Transverse colon (tissue), 4 donors: ENCODE measurements around the gene HDGFL2. TPM values are rescaled to one million over a fixed set of nuclear protein-coding genes. Genes with fewer than 3 reads are reported as not detected.

Source experiments
- DNase-seq: peaks from one replicate; pipeline ENCODE4 v3.0.0-alpha.2; 2019
- H3K27ac ChIP-seq, 4 donors: fragments of 200-600 bp; sonication (generic); 2 replicates each; pipeline ENCODE4 v1.5.1; 2016 to 2018; ENCODE audit warnings: inconsistent platforms in 4 of 4
- H3K27me3 ChIP-seq: fragments of 200-600 bp; sonication (generic); 2 replicates; pipeline ENCODE4 v1.5.1; 2017; ENCODE audit warnings: inconsistent platforms
- H3K36me3 ChIP-seq, 4 donors: fragments of 200-600 bp; sonication (generic); 2 replicates each; pipeline ENCODE4 v1.5.1; 2017 to 2019; ENCODE audit warnings: inconsistent platforms in 4 of 4
- H3K4me1 ChIP-seq, 4 donors: fragments of 200-600 bp; sonication (generic); 2 replicates each; pipeline ENCODE4 v1.5.1; 2017 to 2020; ENCODE audit warnings: inconsistent platforms in 4 of 4
- H3K4me3 ChIP-seq, 4 donors: fragments of 200-600 bp; sonication (generic); 1 replicate in 1 of 4; 2 replicates in 3 of 4; pipeline versions ENCODE4 v1.5.1 to v1.6.1; 2017 to 2019; ENCODE audit warnings: inconsistent platforms in 4 of 4
- H3K9me3 ChIP-seq, 2 donors: fragments of 200-600 bp; sonication (generic); 2 replicates each; pipeline ENCODE4 v1.5.1; 2017 to 2019; ENCODE audit warnings: inconsistent platforms in 2 of 2
- EP300 ChIP-seq: sonication (generic); formaldehyde crosslinking; IDR thresholded peaks from one replicate; pipeline ENCODE4 v1.6.1; 2017; ENCODE audit warnings: antibody characterized with exemption, low read depth
- POLR2A ChIP-seq: fragments of 450-650 bp; IDR thresholded peaks from one replicate; pipeline ENCODE4 v1.6.1; 2016; ENCODE audit warnings: antibody characterized with exemption, mild to moderate bottlenecking, moderate library complexity
- POLR2AphosphoS5 ChIP-seq, 3 donors: sonication (generic); formaldehyde crosslinking; IDR thresholded peaks; one replicate each; pipeline ENCODE4 v1.6.1; 2016; ENCODE audit warnings: antibody characterized with exemption in 3 of 3
- WGBS, 2 donors: methylation state at CpG; one replicate each; pipeline ENCODE4 v1.1.5; 2018; ENCODE audit warnings: low coverage in 1 of 2; 5-methylcytosine and 5-hydroxymethylcytosine counted together
- in situ Hi-C, 4 donors: fragments of 200-750 bp; cut with MboI; loops; one replicate each; pipeline versions ENCODE4 v1.15.0 to v1.15.1; 2017; ENCODE audit warnings: low sequenced_read_pairs in 3 of 4, low pct_ligation_motif_present in 1 of 4, low pct_unique_long_range_greater_than_20kb in 1 of 4
- intact Hi-C: fragments of 100-400 bp; cut with DNase I; formaldehyde crosslinking; loops from one replicate; pipeline ENCODE4 v1.15.1; 2023; ENCODE audit warnings: low total_unique reads
- total RNA-seq, 4 donors: library from RNA; depleted of rRNA; stranded (reverse); fragments of >200 nt; gene quantifications; one replicate each; pipeline ENCODE4 v1.1.0, GENCODE V29; 2016
- TF ChIP-seq, protein P1 (sequence below), 5 experiments: fragments of 200-600 bp in 3 of 5; fragments of 450-650 bp in 2 of 5; sonication (generic) in 3 of 5; IDR thresholded peaks; 1 replicate in 2 of 5; 2 replicates in 3 of 5; pipeline ENCODE4 v1.5.1; 2016 to 2017; ENCODE audit warnings: antibody characterized with exemption in 5 of 5, inconsistent platforms in 3 of 5, mild to moderate bottlenecking in 2 of 5, moderate library complexity in 1 of 5

Gene HDGFL2
- total RNA-seq, 4 donors from 2014 or later, result 30.0 to 98.4 (median 38.9) TPM

GRCh38 chr19:4513248-4513647, 41.2 kb downstream of the HDGFL2 start:
- Histone ChIP-seq H3K4me1 (no peaks in the 10 kb centered on the region), H3K27ac (no peak overlapping the region), H3K27me3 (peaks cover 5% of the 10 kb centered on the region), H3K4me3 (no peak overlapping the region), H3K36me3 (no peaks in the 10 kb centered on the region), H3K9me3 (no peaks in the 10 kb centered on the region)
- 97% methylated on average over 14 of the region's 17 CpGs; no CpG with 5 or more reads in 1 of the 2 donors for WGBS, 2 donors
- TF ChIP-seq POLR2AphosphoS5 (IDR thresholded peaks at IDR 0.05) (no peak), EP300 (no peak), POLR2A (no peak)
- TF ChIP-seq, protein P1, sequence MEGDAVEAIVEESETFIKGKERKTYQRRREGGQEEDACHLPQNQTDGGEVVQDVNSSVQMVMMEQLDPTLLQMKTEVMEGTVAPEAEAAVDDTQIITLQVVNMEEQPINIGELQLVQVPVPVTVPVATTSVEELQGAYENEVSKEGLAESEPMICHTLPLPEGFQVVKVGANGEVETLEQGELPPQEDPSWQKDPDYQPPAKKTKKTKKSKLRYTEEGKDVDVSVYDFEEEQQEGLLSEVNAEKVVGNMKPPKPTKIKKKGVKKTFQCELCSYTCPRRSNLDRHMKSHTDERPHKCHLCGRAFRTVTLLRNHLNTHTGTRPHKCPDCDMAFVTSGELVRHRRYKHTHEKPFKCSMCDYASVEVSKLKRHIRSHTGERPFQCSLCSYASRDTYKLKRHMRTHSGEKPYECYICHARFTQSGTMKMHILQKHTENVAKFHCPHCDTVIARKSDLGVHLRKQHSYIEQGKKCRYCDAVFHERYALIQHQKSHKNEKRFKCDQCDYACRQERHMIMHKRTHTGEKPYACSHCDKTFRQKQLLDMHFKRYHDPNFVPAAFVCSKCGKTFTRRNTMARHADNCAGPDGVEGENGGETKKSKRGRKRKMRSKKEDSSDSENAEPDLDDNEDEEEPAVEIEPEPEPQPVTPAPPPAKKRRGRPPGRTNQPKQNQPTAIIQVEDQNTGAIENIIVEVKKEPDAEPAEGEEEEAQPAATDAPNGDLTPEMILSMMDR (IDR thresholded peaks at IDR 0.05), result no peak
- no peak for DNase-seq
- in situ Hi-C loops (no loop called here), intact Hi-C loops (no loop called here)

DNA sequence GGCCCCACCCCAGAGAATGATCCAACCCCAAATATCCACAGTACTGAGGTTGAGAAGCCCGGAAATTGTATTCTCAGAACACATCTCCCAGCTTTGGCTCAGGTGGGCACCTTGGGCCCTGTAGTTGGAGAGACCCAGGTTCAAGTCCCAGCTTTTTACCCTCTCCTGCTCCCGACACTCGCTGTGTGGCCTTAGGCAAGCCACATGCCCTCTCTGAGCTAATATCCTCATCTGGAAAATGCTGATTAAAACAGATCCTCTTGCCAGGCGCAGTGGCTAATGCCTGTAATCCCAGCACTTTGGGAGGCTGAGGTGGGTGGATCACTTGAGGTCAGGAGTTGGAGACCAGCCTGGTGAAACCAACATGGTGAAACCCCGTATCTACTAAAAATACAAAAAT, 43.6 kb downstream of the HDGFL2 start:
- H3K27ac ChIP-seq, result peak overlapping the region in 1 of 4 donors; percentile 94
- H3K4me1 ChIP-seq, result peaks cover 0 to 7% (median 3%) of the 10 kb centered on the region in 4 donors
- DNase-seq, result no peak
- in situ Hi-C loops (no loop called here), intact Hi-C loops (no loop called here)
- H3K4me3 ChIP-seq, result no peak overlapping the region
- peaks cover 5% of the 10 kb centered on the region for H3K27me3 ChIP-seq
- TF ChIP-seq, protein P1 (IDR thresholded peaks at IDR 0.05), result no peak
- TF ChIP-seq POLR2AphosphoS5 (IDR thresholded peaks at IDR 0.05) (no peak), EP300 (no peak), POLR2A (no peak)
- H3K9me3 ChIP-seq, result no peaks in the 10 kb centered on the region
- 83 to 100% methylated on average over 1 to 5 of the region's 5 CpGs for WGBS, 2 donors
- H3K36me3 ChIP-seq, result no peaks in the 10 kb centered on the region

DNA sequence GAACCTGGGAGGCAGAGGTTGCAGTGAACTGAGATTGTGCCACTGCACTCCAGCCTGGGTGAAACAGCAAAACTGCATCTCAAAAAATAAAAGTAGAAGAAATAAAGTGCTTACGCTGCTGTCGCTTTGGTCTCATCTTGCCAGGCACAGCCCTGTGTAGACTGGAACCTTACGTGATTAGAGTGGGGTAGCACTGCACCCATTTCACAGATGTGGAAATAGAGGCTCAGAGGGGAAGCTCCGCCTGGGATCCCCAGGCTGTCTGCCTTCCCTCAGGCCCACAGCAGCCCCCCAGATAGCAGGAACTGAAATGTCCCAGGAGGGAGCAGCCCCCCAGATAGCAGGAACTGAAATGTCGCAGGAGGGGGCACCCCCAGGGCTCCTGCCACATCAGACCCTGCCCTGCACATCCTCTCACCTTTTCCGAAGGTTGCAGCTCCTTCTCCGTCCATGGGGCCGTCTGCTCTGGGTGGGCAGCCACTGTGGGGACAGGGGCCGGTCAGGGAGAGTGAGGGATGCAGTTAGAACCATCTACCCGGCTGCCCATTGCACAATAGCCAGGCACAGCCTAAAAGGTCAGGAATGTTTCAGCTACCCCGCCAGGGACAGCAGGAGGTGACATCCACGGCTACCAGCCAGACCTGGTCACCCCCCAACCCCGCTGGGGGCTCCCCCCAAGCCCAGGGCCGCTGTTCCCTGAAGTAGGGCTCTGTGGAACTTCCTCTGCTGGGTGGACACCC, 44.3 kb downstream of the HDGFL2 start:
- Histone ChIP-seq H3K27me3 (peaks cover 5% of the 10 kb centered on the region), H3K9me3 (no peaks in the 10 kb centered on the region), H3K4me3 (peak overlapping the region in 3 of 4 donors; percentile 14 to 36 (median 33)), H3K36me3 (no peaks in the 10 kb centered on the region), H3K27ac (peak overlapping the region; percentile 66 to 94 (median 83)), H3K4me1 (peaks cover 0 to 7% (median 3%) of the 10 kb centered on the region in 4 donors)
- WGBS, 2 donors, result 51% methylated on average over 13 of the region's 14 CpGs; no CpG with 5 or more reads in 1 of the 2 donors
- TF ChIP-seq POLR2A (no peak), EP300 (no peak), POLR2AphosphoS5 (IDR thresholded peaks at IDR 0.05) (no peak)
- TF ChIP-seq, protein P1 (IDR thresholded peaks at IDR 0.05), result no peak
- DNase-seq, result no peak
- intact Hi-C loops (no loop called here), in situ Hi-C loops (no loop called here)

DNA sequence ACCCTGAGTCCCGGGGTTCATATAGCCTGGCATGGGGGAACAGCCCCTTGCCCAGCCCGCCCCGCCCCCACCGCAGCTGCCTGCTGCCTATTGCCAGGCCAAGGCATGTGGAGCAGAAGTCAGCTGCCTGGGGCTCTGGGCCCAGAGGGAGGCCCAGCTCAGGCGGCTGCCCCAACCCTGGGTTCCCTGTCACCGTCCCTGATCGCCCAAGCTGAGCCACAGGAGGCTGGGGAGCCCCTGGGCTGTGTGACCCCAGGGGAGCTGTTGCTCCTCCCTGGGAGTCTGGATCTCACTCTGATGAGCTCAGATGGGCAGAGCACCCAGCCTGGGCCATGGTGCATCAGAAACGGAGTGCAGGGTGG, 44.8 kb downstream of the HDGFL2 start:
- Histone ChIP-seq H3K4me1 (peaks cover 0 to 7% (median 3%) of the 10 kb centered on the region in 4 donors), H3K36me3 (no peaks in the 10 kb centered on the region), H3K9me3 (no peaks in the 10 kb centered on the region), H3K4me3 (peak overlapping the region; percentile 14 to 36 (median 27)), H3K27me3 (peaks cover 5% of the 10 kb centered on the region), H3K27ac (peak overlapping the region; percentile 66 to 94 (median 83))
- DNase-seq, result no peak
- intact Hi-C loops, result no loop called here
- whole genome bisulfite sequencing, 2 donors, result 52% methylated on average over 8 of the region's 8 CpGs; no CpG with 5 or more reads in 1 of the 2 donors
- in situ Hi-C loops, result no loop called here
- TF ChIP-seq EP300 (no peak), POLR2A (no peak), POLR2AphosphoS5 (IDR thresholded peaks at IDR 0.05) (no peak)
- TF ChIP-seq, protein P1 (IDR thresholded peaks at IDR 0.05), result no peak
